ENCODE measurements around the gene TKT. TPM values are rescaled to one million over a fixed set of nuclear protein-coding genes. Genes with fewer than 3 reads are reported as not detected.

The TKT gene
- total RNA-seq, 2 experiments from 2014 or later: 91.5 to 103 TPM

DNA sequence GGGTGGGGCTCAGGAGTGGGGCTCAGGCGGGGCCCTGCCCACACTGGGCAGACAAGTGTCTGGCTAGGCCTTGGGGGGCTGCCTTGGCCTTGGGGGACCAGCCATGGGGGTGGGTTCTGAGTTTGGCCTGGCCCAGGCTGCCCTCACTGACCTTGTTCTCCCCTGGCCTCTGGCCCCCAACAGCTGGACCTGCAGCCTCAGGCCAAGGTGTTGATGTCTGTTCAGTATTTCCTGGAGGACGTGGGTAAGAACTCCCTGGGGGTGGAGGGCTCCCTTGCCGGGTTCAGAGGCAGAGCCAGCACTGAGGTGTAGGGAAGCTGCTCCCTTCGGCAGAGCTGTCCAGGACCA, 74.8 kb downstream of the TKT start:
- Histone ChIP-seq H3K4me1 (ENCODE audit: insufficient read depth, low read length) (peaks cover 4% of the 10 kb centered on the region), H3K4me3 (ENCODE audit: low read length) (no peak overlapping the region), H3K27me3 (ENCODE audit: control insufficient read depth in 1 of 2, insufficient read depth in 2 of 2, low read length in 2 of 2) (no peaks in the 10 kb centered on the region), H3K36me3 (ENCODE audit: insufficient read depth, low read length) (peaks cover 59% of the 10 kb centered on the region), H3K9me3 (ENCODE audit: control insufficient read depth in 1 of 2, insufficient read depth in 1 of 2, low read length in 2 of 2) (no peaks in the 10 kb centered on the region), H3K27ac (ENCODE audit: low read depth in 1 of 2, low read length in 2 of 2) (no peak overlapping the region)
- TF ChIP-seq, protein P1, sequence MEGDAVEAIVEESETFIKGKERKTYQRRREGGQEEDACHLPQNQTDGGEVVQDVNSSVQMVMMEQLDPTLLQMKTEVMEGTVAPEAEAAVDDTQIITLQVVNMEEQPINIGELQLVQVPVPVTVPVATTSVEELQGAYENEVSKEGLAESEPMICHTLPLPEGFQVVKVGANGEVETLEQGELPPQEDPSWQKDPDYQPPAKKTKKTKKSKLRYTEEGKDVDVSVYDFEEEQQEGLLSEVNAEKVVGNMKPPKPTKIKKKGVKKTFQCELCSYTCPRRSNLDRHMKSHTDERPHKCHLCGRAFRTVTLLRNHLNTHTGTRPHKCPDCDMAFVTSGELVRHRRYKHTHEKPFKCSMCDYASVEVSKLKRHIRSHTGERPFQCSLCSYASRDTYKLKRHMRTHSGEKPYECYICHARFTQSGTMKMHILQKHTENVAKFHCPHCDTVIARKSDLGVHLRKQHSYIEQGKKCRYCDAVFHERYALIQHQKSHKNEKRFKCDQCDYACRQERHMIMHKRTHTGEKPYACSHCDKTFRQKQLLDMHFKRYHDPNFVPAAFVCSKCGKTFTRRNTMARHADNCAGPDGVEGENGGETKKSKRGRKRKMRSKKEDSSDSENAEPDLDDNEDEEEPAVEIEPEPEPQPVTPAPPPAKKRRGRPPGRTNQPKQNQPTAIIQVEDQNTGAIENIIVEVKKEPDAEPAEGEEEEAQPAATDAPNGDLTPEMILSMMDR (IDR thresholded peaks at IDR 0.05): no peak
- POLR2A ChIA-PET: no interaction called here
- Mint-ChIP-seq H3K9me3 (no peaks in the 10 kb centered on the region), H3K36me3 (ENCODE audit: low read depth) (peaks cover 82% of the 10 kb centered on the region), H3K27ac (no peak overlapping the region), H3K4me3 (no peak overlapping the region), H3K27me3 (no peaks in the 10 kb centered on the region), H3K4me1 (ENCODE audit: low read depth) (no peaks in the 10 kb centered on the region)
- intact Hi-C loops (cut with DNase I, micrococcal nuclease): no loop called here
- DNase-seq (no peak), ATAC-seq (ENCODE audit: poor library complexity) (no peak)
- CTCF ChIA-PET: no interaction called here

DNA sequence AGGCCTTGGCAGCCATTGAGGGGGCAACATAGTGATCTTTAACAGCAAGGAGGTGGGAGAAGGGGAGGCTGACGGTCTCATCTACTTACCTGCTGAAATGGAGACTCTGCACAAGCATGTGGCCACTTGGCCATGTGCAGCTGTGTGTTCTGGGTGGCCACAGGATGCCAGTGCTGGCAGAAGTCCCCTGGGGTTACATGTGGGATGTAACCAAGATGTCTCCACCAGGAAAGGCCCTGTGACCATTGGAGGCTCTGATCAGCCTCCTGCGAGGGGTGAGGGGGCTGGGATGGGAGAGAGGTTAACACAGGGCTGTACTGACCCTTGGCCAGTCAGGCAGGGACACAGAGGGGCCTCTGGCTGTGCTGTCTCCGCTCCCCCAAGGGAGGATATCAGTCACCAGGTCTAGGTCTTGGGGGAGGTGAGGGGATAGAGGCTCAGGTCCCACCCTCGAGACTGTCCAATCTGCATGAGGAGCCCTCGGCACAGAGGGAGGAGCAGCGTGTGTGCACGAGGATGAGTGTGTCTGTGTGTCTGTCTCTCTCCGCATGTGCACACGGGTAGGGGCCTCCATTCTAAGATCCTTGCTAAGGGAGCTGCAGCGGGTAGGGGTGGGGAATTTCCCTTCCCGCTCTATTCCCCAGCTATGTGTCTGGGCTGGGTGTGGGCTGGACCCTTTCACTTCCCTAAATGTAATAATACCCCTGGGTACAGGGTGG, 75.4 kb downstream of the TKT start:
- ATAC-seq (ENCODE audit: poor library complexity) (no peak), DNase-seq (peak in 2 of 14 experiments; percentile 52 to 58)
- Histone ChIP-seq H3K4me1 (ENCODE audit: insufficient read depth, low read length) (peaks cover 4% of the 10 kb centered on the region), H3K4me3 (ENCODE audit: low read length) (no peak overlapping the region), H3K27me3 (ENCODE audit: control insufficient read depth in 1 of 2, insufficient read depth in 2 of 2, low read length in 2 of 2) (no peaks in the 10 kb centered on the region), H3K27ac (ENCODE audit: low read depth in 1 of 2, low read length in 2 of 2) (no peak overlapping the region), H3K36me3 (ENCODE audit: insufficient read depth, low read length) (peaks cover 54% of the 10 kb centered on the region), H3K9me3 (ENCODE audit: control insufficient read depth in 1 of 2, insufficient read depth in 1 of 2, low read length in 2 of 2) (no peaks in the 10 kb centered on the region)
- peaks cover 79% of the 10 kb centered on the region for H3K36me3 Mint-ChIP-seq (ENCODE audit: low read depth)
- no peaks in the 10 kb centered on the region for H3K27me3 Mint-ChIP-seq
- H3K4me3 Mint-ChIP-seq: no peak overlapping the region
- H3K4me1 Mint-ChIP-seq (ENCODE audit: low read depth): no peaks in the 10 kb centered on the region
- TF ChIP-seq, protein P1 (IDR thresholded peaks at IDR 0.05): no peak
- POLR2A ChIA-PET: no interaction called here
- CTCF ChIA-PET: no interaction called here
- intact Hi-C loops (cut with DNase I, micrococcal nuclease): no loop called here
- H3K9me3 Mint-ChIP-seq: no peaks in the 10 kb centered on the region
- H3K27ac Mint-ChIP-seq: no peak overlapping the region

DNA sequence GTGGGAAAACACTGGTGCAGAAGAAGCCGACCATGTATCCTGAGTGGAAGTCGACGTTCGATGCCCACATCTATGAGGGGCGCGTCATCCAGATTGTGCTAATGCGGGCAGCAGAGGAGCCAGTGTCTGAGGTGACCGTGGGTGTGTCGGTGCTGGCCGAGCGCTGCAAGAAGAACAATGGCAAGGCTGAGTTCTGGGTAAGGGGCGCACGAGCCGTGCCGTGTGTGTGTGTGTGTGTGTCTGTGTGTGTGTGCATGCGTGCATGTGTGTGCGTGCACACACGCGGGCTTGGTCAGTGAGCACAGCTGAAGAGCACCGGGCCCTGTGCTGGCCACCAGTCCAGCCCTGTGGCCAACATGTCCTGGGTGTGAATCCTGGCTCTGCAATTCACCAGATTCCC, 76.2 kb downstream of the TKT start:
- Histone ChIP-seq H3K27me3 (ENCODE audit: control insufficient read depth in 1 of 2, insufficient read depth in 2 of 2, low read length in 2 of 2) (no peaks in the 10 kb centered on the region), H3K9me3 (ENCODE audit: control insufficient read depth in 1 of 2, insufficient read depth in 1 of 2, low read length in 2 of 2) (no peaks in the 10 kb centered on the region), H3K27ac (ENCODE audit: low read depth in 1 of 2, low read length in 2 of 2) (no peak overlapping the region), H3K4me3 (ENCODE audit: low read length) (no peak overlapping the region), H3K4me1 (ENCODE audit: insufficient read depth, low read length) (peaks cover 9% of the 10 kb centered on the region), H3K36me3 (ENCODE audit: insufficient read depth, low read length) (peaks cover 54% of the 10 kb centered on the region)
- ATAC-seq (ENCODE audit: poor library complexity) (no peak), DNase-seq (no peak)
- intact Hi-C loops (cut with DNase I, micrococcal nuclease): no loop called here
- H3K4me3 Mint-ChIP-seq: no peak overlapping the region
- CTCF ChIA-PET: no interaction called here
- no peaks in the 10 kb centered on the region for H3K27me3 Mint-ChIP-seq
- no peak overlapping the region for H3K27ac Mint-ChIP-seq
- no peaks in the 10 kb centered on the region for H3K4me1 Mint-ChIP-seq (ENCODE audit: low read depth)
- H3K9me3 Mint-ChIP-seq: no peaks in the 10 kb centered on the region
- TF ChIP-seq, protein P1 (IDR thresholded peaks at IDR 0.05): no peak
- peaks cover 71% of the 10 kb centered on the region for H3K36me3 Mint-ChIP-seq (ENCODE audit: low read depth)
- POLR2A ChIA-PET: interaction anchor here (0.6 kb wide), 1 partner anchor 82 kb away, joined by 4 read pairs; no protein-coding TSS in a partner anchor

Measured in CD4-positive, alpha-beta T cell (primary cell).